Esophagus squamous epithelium (tissue), 4 donors: ENCODE results near the gene FAM114A1.

Experiments used
- CTCF ChIP-seq, 6 experiments: fragments of 450-650 bp in 4 of 6; fragments of 200-600 bp in 2 of 6; sonication (generic) in 2 of 6; IDR thresholded peaks; one replicate each; pipeline ENCODE4 v1.5.1; 2016 to 2019; ENCODE audit warnings: antibody characterized with exemption in 6 of 6, mild to moderate bottlenecking in 4 of 6, moderate library complexity in 4 of 6
- POLR2A ChIP-seq, 4 donors: fragments of 450-650 bp; IDR thresholded peaks; one replicate each; pipeline ENCODE4 v1.6.1; 2017; ENCODE audit warnings: antibody characterized with exemption in 4 of 4, mild to moderate bottlenecking in 4 of 4, moderate library complexity in 3 of 4

GRCh38 chr4:38876636-38877035, 9.0 kb downstream of the FAM114A1 start:
- no peak for TF ChIP-seq CTCF (IDR thresholded peaks at IDR 0.05)
- no peak for TF ChIP-seq POLR2A (IDR thresholded peaks at IDR 0.05)
